GM21367 (cell line): ENCODE results near the gene FAM221B.

Experiments used
- ATAC-seq: cut with Tn5 transposase; IDR thresholded peaks from one replicate; pipeline ENCODE4 v1.9.1; 2021; ENCODE audit not compliant: unreplicated experiment

The FAM221B gene, protein sequence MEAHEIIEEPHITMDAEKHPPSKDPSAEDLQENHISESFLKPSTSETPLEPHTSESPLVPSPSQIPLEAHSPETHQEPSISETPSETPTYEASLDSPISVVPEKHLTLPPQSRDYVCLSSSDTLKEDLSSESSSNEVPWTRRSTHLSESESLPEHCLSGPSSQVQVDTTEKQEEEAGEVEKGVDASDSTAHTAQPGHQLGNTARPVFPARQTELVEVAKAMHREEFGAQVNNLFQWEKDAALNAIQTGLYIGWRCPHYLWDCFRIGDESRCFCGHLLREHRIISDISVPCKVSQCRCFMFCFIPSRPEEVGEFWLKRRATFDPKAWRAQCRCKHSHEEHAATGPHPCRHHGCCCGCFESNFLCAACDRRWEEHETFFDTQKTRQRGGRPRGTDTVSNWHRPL

DNA sequence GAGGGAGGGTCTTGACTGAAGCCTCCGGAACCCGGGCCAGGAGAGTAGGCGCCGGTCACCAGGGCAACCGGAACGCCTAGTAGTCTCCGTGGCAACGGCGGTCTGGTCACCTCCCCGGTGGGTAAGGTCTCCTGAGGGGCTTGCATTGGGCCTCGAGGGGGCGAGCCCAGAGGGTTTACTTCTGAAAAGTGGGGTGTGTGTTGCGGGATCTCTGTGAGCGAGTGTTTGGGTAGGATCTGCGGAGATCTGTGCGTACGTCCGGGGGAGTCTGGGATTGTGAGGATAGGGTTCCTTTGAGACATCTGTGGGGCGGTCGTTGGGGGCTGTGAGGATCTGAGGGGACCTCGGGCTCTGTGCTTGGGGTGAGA, at the start of gene FAM221B:
FAM221B (minus strand) TSS at position 17 of the 368 bp plus-strand sequence. CDS start 2,571 bp downstream, outside the sequence.
- ATAC-seq = no peak

DNA sequence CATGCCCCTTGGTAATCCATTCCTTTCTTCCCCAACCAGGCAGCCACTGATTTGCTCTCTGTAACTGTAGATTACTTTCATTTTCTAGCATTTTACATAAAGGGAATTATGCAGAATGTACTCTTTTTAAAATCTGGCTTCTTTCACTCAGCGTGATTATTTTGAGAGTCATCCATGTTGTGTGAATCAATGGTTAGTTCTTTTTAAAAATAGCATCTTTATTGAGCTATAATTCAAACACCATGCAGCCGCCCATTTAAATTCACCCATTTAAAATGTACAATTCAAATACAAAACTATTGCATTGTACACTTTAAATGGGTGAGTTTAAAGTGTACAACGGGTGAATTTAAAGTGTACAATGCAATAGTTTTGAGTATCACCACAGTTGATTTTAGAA, 44.0 kb upstream of the FAM221B start:
- no peak for ATAC-seq

DNA sequence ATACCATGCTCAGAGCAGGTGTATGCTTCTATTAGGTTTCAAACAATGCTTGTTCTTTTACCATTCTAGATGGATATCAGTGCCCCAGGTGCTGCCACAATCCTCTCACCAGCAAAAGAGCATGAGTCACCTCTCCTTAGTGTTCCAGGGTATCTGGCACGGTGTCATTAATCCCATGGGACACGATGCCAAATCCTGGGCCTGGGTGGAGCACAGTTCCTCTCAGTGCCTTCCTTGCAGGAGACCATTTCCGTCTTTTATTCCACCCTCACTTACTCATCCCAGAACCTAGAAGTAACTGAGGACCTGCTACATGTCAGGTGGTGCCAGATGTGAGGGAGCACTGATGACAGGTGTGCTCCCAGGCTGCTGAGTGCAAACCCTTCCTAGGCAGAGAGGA, 43.0 kb upstream of the FAM221B start:
- no peak for ATAC-seq

DNA sequence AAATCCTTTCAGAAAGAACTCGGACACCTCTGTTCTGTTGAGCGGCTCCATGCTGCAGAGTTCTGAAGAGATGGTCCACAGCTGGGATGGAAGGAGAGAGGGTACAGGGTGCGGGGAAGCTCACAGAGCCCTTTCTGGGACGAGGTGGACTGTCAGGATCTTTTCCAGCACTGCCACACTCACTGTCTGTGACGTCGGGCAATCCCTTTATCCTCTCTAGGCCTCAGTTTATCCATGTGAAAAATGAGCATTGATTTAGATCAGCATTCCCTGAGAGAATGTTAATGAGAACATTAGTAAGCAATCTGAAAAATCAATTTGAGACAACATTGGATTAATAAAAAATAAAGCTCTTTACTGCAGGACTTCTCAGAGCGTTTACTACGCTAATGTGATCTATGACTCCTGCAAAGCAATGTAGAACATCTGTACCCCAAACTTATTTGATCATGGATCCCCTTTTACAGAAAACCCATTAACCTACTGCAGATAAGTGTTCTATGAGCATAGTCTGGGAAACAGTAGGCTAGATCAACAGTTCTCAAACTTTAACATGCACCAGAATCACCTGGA, 41.9 kb upstream of the FAM221B start, which contains the start of gene OR13J1:
OR13J1 (minus strand) TSS at position 51 of the 573 bp plus-strand sequence; CDS start at position 51, 0 bp downstream.
- ATAC-seq = no peak

DNA sequence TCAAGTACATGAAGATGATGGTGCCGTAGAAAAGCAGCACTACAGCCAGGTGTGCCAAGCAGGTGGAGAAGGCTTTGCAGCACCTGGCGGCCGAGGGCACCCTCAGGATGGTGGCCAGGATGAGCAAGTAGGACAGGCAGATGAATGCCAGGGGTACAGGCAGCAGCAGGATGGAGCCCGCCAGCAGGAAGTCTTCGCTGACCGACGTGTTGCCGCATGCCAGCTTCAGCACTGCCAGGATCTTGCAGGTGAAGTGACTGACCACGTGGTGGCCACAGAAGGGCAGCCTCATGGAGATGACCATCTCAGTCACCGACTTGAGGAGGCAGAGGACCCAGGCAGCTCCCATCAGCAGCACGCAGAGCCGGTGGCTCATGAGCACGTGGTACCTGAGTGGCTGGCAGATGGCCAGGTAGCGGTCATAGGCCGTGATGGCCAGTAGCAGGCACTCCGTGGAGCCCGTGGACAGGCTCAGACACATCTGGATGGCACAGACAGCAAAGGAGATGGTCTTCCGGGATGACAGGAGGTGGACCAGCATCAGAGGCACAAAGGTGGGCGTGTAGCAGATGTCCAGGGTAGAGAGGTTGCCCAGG, 41.2 kb upstream of the FAM221B start:
- ATAC-seq = no peak

DNA sequence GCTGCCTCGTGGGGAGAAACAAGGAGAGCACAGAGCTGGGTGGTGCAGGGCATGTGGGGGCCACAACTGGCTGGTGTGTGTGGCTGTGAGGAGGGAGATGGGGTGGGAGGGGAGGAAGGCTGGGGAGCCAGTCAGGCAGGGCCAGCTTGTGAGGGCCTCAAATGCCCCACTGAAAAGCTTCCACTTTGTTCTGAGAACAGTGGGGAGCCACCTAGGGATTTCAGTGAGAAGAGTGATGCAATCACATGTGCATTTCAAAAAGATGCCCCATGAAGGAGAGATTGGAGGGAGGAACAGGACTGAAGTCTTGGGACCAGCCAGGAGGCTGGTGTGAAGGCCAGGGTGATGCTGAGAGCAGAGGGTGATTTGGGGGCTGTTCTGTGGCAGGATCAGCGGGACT, 40.4 kb upstream of the FAM221B start:
- ATAC-seq = no peak

DNA sequence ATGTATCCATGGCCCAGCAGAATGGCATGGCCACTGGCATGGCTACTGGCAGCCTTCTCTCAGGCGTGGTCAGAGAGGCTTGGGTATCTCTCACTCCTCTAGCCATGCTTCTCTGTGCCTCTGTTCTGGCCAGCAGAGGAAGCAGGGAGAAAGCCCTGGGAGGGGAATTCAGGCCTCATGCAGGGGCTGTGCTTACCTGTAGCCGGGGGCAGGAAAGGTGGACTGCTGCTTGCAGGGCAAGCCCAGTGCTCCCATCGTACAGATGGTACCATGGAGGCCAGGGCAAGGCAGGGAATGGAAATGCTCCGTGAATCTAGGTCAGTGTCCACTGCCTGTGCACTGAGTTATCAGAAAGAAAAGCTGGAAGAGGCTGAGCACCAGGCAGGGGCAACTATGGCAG, 39.0 kb upstream of the FAM221B start:
- ATAC-seq = no peak

DNA sequence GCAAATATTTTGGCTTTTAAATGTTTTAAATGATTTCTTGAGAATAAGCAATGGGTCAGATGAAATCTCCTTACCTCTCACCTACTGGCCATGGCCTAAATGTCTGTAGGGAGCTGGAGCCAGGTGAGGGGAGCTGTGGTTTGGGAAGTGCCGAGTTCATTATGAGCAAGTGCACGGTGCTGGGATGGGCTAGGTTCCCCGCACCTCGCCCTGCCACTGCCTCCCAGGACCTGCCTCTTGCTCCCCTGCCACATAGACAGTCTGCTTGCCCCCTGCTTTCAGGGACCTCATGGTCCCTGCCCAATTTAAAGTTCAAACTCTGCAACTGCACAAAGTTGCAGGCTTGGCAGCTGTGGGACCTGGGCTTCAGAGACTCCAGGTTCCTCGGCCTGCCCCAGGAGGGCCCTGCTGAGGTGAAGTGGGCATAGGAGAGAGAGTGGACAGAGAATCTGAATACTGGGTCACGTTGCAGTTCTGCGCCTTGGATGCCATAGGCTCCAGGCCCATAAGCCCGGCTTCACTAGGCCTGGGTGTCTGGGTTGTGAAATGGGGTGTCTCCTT, 36.2 kb upstream of the FAM221B start:
- no peak for ATAC-seq

DNA sequence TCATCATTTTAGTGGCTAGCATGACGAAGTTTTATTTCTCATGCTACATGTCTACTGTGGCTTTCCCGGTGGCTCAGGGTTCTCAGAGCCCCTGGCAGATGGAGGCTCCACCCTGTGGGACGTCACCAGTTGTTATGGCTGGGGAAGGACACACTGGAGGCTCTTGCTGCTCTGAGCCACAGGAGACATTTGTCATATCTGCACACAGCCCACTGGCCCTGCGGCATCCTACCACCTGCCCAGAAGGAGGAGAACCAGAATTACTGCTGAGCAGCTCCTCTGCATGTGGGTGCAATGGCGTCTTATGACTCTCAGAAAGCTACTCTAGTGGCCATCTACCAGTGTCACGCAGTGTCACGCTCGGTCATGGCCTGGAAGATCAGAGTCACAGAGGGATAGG, 35.1 kb upstream of the FAM221B start:
- no peak for ATAC-seq

DNA sequence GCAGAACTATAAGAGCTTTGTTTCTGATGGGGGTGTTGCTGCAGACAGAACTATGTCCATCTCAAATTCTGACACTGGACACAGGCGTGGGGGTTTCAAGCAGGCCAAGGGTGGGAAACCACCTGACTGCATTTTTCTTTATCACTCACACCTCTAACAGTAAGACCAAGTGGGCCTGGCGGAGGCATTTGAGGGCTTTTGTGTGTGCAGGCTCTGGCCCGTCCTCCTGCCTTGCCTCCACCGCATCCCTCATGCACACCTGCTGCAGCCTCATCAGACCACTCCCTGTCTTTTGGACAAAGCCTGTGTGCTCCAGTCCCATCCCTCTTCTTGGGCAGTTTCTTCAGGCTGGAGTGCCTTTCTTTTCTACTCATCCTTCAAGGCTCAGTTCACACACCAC, 33.8 kb upstream of the FAM221B start:
- no peak for ATAC-seq

DNA sequence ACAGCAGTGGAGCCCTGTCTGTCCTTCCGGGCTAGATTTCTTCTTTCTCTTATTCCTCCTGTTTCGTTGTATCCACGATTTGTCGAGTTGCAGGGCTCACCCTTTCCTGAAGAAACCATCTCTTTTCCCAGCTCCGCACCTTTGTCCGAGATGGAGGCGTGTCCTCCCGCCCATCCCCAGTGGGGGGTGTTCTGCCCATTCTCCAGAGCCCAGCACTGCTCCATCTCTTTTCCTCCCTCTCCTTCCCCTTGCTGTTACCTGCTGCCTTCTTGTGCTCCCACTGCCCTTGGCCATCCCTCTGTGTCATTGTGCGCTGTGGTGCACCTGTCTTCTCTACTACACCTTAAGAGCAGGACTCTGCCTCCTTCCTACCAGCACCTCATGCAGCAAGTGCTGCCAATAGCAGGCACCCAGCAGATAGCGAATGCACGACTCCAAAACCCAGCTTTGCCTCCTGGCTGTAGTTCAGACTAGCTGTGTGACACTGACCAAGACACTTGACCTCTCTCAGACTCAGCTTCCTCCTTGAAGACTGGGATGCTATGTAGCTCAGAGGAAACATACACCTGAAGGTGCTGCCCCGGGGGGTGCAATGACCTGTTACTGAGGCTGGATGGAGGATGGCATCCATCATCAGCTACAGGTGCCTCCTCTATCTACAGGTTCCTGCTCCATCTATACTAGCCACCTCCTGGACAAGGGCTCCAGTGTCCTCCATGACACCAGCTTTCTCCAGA, 32.8 kb upstream of the FAM221B start:
- no peak for ATAC-seq

DNA sequence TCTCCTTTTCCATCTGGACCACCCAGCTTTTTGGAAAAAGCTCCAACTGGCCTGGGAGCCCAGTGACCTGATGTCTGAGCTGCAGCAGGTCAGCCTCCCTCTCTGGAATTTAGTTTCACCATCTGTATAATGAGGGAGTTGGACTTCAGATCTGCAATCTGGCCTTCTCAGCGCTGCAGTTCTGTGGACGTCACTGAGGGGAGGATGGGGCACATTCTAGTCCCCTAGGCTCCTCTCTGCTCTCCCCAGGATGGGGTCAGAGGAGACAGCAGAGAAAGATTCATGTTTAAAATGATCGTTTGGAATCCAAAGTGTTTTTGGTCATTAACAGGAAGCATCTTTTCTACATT, 31.4 kb upstream of the FAM221B start:
- no peak for ATAC-seq

DNA sequence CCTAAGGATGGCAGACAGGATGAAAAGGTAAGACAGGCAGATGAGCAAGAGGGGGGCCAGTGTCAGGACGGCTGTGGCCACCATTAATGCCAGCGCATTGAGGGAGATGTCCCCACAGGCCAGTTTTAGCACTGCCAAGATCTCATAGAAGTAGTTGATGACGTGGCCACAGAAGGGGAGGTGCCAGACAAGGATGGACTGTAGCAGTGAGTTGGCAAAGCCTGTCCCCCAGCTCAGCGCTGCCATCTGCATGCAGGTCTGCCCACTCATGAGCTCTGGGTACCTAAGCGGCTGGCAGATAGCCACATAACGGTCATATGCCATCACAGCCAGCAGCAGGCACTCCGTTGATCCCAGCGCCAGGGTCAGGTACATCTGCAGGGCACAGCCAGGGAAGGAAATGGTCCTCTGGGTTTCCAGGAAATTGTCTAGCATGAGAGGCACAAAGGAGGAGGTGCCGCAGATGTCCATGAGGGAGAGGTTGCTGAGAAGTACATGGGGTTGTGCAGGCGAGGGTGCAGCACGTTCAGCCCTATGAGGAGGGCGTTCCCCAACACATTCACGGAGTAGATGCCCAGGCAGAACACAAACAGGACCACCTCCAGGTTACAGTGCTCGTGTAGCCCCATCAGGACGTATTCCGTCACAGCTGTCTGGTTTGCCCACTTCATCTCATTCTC, 30.9 kb upstream of the FAM221B start:
- no peak for ATAC-seq

DNA sequence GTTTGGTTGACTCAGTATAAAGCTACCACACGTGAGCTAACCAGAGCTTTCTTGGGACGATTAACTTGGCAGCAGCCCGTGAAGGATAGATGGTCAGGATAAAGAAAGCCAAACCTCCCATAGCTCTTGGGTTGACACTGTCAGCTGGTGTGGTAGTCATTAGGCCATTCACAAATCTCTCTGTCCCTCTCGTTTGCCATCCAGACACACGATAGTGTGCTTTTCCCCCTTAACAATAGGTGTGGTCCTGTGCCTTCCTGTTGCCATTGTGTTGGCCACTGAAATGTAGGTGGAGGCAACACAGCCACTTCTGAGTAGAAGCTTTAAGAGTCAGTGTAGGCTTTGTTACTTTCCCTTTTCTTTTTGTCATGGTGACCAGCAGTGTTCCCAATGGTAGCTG, 29.9 kb upstream of the FAM221B start:
- ATAC-seq = no peak

DNA sequence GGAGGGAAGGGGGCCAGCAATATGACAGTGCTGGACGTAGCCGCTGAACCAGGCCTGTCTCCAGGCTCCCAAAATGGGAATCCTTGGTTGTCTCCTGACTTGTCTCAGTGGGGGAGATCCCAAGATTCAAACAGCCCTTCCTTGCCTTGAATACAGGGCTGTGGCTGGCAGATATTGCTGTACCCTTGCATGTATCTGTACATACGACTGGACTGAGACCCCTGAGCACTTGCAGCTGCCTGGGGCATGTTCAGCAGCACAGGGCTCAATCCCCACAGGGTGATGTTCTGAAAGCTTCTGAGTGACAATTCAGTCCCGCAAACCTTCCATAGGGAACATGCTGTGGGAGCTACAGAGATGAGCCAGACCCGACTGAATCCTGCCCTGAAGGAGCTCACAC, 28.4 kb upstream of the FAM221B start:
- no peak for ATAC-seq

DNA sequence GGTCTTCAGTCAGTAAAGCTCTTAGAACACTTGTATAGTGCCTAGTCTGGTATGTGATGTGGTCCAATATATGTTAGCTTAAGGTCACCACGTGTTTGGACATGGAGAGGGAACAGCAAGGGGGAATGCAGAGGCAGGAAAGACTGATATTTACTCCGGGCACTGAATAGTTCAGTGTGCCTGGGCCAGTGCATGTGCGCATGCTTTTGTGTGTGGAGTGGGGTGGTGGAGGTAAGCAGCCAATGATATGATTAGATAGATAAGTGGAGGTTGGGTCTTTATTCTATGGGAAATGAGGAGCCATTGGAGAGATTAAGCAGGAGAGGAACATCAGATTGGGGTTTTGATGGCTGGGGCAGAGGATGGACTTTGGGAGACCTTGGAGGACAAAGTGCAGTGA, 27.7 kb upstream of the FAM221B start:
- no peak for ATAC-seq

DNA sequence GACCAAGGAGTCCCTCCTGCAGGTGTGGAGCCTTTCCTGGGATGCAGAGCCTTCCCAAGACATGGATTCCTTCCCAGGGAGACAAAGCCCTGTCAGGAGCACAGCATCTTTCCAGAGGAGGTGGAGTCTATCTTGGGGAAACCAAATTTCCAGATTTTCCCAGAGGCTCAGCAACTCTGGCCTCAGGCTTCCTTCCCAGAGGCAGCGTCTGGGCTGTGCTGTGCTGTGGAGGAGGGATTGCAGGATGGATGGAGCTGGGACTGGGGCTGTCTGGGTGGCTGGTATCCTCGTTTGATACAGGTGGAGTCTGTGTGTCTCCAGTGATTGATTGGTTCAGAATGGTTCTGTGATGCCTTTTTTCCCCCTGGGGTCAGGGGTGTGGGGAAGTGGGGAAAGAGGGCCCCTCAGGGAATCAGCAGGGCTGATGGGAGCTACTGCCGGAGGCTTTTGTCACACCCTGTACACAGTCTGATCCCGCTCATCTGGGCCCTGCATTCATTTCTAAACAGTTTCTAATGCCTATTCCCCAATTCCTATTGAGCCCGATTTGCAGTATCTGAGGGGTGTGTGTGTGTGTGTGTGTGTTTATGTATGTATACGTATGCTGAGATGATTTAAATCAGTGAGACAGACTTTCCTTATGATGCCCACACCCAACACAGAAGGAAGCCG, 25.7 kb upstream of the FAM221B start:
- ATAC-seq = no peak

DNA sequence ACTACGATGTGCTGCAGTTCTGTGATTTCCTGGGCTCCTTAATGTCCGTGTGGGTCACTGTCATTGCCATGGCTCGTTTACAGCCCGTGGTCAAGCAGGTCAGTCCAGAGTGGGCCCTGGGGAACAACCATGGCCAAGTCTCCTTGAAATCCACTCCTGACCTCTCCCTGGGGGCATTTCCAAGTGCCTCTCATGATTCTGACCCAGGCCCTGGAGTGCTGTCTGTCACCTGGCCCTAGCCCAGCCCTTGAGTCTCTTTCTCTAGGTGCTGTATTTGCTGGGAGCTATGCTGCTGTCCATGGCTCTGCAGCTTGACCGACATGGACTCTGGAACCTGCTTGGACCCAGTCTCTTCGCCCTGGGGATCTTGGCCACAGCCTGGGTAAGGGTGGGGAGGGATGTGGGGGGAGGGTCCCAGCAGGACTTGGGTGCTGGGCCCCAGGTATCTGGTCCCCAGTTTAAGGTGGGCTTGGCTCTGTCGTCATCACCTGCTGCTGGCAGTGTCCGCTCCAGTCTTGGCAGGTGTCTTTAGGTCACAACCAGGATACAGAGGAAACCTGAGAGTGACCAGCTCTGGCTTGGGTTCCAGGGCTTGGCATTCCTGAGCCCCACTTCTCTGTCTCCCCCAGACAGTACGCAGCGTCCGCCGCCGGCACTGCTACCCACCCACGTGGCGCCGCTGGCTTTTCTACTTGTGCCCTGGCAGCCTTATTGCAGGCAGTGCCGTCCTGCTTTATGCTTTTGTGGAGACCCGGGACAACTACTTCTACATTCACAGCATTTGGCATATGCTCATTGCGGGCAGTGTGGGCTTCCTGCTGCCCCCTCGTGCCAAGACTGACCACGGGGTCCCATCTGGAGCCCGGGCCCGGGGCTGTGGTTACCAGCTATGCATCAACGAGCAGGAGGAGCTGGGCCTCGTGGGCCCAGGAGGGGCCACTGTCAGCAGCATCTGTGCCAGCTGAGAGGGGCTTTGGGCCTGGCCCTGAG, 24.6 kb upstream of the FAM221B start:
- ATAC-seq = no peak

DNA sequence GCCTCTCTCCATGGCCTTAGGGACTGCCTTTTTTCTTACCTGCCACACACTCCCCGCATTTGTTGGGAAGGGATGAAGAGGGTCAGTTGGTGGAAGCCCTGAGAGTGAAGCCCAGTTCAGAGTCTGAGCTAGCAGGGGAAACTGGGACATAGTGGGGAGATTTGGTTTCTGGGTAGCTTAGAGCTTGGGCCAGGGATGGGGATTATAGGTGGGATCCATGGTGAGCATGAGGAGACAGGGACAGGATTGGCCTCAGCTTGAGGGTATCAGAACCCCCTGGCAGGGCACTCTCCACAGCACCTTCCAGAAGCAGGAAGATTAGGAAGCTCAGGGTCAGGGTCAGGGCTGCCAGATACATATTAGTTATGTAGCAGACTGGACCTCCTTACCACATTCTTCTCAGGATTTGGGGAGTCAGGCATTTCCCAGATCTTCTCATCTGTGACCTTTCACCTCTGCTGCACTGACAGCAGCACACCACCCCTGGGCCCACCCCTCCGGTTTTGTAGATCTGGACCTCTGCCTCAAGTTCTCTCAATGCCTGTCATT, 23.8 kb upstream of the FAM221B start:
- ATAC-seq = no peak
